ENCODE data around the gene BCAS1.

The BCAS1 gene, protein sequence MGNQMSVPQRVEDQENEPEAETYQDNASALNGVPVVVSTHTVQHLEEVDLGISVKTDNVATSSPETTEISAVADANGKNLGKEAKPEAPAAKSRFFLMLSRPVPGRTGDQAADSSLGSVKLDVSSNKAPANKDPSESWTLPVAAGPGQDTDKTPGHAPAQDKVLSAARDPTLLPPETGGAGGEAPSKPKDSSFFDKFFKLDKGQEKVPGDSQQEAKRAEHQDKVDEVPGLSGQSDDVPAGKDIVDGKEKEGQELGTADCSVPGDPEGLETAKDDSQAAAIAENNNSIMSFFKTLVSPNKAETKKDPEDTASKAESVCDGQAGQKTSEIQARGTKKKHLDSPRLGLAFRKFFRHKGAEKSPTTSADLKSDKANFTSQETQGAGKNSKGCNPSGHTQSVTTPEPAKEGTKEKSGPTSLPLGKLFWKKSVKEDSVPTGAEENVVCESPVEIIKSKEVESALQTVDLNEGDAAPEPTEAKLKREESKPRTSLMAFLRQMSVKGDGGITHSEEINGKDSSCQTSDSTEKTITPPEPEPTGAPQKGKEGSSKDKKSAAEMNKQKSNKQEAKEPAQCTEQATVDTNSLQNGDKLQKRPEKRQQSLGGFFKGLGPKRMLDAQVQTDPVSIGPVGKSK

DNA sequence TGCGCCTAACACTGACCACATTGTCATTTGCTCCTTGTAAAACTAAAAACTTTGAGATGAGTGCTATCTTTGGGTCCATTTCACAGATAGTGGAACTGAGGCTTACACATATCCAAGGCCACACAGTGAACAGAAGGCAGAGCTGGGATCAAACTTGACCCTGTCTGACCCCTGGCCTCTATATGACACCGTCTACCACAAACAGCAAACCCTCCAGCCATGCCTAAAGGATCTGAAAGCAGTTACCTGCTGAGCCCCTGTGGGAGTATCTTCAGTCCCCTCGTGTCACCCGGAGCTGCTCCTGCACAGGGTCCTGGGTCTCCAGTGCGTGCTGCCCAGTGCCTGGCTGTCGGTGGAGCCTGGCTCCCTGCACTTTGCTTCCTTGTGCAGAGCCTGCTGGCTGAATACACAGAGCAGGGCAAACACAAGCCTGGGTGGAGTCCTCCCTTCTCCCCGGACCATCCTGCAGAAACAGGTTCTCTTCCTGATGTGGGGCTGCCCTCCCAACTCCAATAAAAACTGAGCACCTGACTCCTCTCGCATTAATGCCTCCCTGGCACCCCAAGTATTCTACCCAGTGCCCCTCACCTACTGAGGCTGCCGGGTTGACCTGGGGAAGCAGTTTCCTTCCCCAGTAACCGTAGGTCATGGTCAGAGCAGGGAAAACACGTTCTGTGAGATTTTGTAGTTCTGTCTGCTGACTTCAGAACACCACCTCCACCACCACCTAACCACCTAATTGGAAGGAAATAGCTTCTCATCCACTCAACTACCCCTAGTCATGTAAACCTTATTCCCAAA is at the start of gene BCAS1:
BCAS1 (minus strand) TSS at position 408 of the 801 bp plus-strand sequence. CDS start 11,876 bp downstream, outside the sequence.
- Histone ChIP-seq H4K20me1 (ENCODE audit: insufficient read depth, low read length) (no peaks in the 10 kb centered on the region), H2AFZ (ENCODE audit: low read depth, low read length) (no peak within 1 kb of the TSS), H3K9me3 (ENCODE audit: insufficient read depth, low read length, severe bottlenecking) (no peaks in the 10 kb centered on the region), H3K36me3 (ENCODE audit: insufficient read depth, low read length) (no peaks in the 10 kb centered on the region), H3K4me2 (ENCODE audit: insufficient read depth, low read length) (no peak within 1 kb of the TSS), H3K9ac (ENCODE audit: low read depth, low read length) (no peak within 1 kb of the TSS), H3K27ac (ENCODE audit: low read length) (no peak within 1 kb of the TSS), H3K27me3 (ENCODE audit: insufficient read depth, low read length, poor library complexity) (peaks cover 6% of the 10 kb centered on the region), H3K4me3 (ENCODE audit: low read depth in 1 of 2, low read length in 2 of 2) (no peak within 1 kb of the TSS), H3K4me1 (ENCODE audit: insufficient read depth, low read length) (no peaks in the 10 kb centered on the region), H3K79me2 (ENCODE audit: insufficient read depth, low read length) (no peaks in the 10 kb centered on the region)
- ATAC-seq (ENCODE audit: insufficient read depth, low read depth) (no peak), DNase-seq (no peak)
- no peak for TF ChIP-seq EZH2 (IDR thresholded peaks at IDR 0.05; ENCODE audit: borderline replicate concordance, low read depth, low read length, severe bottlenecking)
- TF ChIP-seq, protein P1, sequence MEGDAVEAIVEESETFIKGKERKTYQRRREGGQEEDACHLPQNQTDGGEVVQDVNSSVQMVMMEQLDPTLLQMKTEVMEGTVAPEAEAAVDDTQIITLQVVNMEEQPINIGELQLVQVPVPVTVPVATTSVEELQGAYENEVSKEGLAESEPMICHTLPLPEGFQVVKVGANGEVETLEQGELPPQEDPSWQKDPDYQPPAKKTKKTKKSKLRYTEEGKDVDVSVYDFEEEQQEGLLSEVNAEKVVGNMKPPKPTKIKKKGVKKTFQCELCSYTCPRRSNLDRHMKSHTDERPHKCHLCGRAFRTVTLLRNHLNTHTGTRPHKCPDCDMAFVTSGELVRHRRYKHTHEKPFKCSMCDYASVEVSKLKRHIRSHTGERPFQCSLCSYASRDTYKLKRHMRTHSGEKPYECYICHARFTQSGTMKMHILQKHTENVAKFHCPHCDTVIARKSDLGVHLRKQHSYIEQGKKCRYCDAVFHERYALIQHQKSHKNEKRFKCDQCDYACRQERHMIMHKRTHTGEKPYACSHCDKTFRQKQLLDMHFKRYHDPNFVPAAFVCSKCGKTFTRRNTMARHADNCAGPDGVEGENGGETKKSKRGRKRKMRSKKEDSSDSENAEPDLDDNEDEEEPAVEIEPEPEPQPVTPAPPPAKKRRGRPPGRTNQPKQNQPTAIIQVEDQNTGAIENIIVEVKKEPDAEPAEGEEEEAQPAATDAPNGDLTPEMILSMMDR (IDR thresholded peaks at IDR 0.05; ENCODE audit: borderline replicate concordance, extremely low read depth, low read length, poor library complexity, severe bottlenecking) = no peak

DNA sequence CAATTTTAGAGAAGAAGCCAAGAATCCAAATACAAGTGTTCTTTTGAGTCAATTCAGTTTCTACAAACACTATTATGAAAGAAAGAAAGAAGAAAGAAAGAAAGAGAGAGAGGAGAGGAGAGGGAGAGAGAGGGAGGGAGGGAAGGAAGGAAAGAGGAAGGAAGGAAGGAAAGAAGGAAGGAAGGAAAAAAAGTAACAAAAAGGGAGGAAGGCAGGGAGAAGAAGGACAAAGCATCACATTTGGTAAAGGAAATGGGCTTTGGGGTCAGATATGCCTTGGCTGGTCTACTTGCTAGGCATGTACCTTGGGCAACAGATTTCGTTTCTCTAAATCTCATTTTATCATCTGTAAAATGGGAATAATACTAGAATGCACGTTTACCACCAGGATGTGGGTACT is 49.4 kb upstream of the BCAS1 start:
- H3K79me2 ChIP-seq (ENCODE audit: insufficient read depth, low read length) = no peaks in the 10 kb centered on the region
- no peaks in the 10 kb centered on the region for H3K9me3 ChIP-seq (ENCODE audit: insufficient read depth, low read length, severe bottlenecking)
- peaks cover 41% of the 10 kb centered on the region for H3K27me3 ChIP-seq (ENCODE audit: insufficient read depth, low read length, poor library complexity)
- no peak overlapping the region for H3K27ac ChIP-seq (ENCODE audit: low read length)
- DNase-seq = no peak
- no peaks in the 10 kb centered on the region for H3K4me1 ChIP-seq (ENCODE audit: insufficient read depth, low read length)
- H2AFZ ChIP-seq (ENCODE audit: low read depth, low read length) = no peak overlapping the region
- ATAC-seq (ENCODE audit: insufficient read depth, low read depth) = no peak
- TF ChIP-seq EZH2 (IDR thresholded peaks at IDR 0.05; ENCODE audit: borderline replicate concordance, low read depth, low read length, severe bottlenecking) = no peak
- TF ChIP-seq, protein P1 (IDR thresholded peaks at IDR 0.05; ENCODE audit: borderline replicate concordance, extremely low read depth, low read length, poor library complexity, severe bottlenecking) = no peak
- H3K36me3 ChIP-seq (ENCODE audit: insufficient read depth, low read length) = no peaks in the 10 kb centered on the region
- H3K4me3 ChIP-seq (ENCODE audit: low read depth in 1 of 2, low read length in 2 of 2) = no peak overlapping the region
- no peaks in the 10 kb centered on the region for H4K20me1 ChIP-seq (ENCODE audit: insufficient read depth, low read length)
- H3K4me2 ChIP-seq (ENCODE audit: insufficient read depth, low read length) = no peak overlapping the region
- no peak overlapping the region for H3K9ac ChIP-seq (ENCODE audit: low read depth, low read length)

DNA sequence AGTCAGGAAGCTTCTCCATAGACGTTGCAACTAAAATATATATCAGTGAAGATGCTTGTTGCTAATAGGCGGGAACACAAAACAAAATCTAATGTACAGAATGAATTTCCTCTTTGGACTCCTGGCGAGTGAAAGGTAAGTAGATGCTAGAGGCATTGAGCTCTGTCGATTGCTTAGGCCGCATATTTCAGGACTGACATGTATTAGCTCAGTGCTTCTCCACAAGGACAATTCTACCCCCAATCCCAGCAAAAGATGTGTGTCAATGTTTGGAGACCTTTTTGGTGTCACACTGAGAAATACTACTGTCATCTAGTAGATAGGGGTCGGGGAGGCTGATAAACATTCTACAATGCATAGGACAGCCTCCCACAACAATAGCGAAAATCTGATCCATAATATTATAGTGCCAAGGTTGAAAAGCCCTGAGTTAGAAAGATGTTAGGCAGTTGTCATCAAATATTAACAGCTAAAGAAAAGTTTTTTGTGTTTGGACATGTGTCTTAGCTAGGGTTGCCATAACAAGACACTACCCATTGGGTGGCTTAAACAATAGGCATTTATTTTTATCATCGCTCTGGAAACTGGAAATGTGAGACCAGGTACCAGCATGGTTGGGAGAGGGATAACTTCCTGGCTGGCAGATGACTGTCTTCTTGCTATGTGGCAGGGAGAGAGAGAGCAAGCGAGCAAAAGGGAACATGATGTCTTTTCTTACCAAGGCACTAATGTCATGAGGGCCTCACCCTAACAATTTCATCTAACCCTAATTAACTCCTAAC is 48.0 kb upstream of the BCAS1 start:
- H3K9me3 ChIP-seq (ENCODE audit: insufficient read depth, low read length, severe bottlenecking) = no peaks in the 10 kb centered on the region
- no peaks in the 10 kb centered on the region for H3K79me2 ChIP-seq (ENCODE audit: insufficient read depth, low read length)
- H2AFZ ChIP-seq (ENCODE audit: low read depth, low read length) = no peak overlapping the region
- H3K4me1 ChIP-seq (ENCODE audit: insufficient read depth, low read length) = no peaks in the 10 kb centered on the region
- DNase-seq (no peak), ATAC-seq (ENCODE audit: insufficient read depth, low read depth) (no peak)
- no peak overlapping the region for H3K4me3 ChIP-seq (ENCODE audit: low read depth in 1 of 2, low read length in 2 of 2)
- H3K27ac ChIP-seq (ENCODE audit: low read length) = no peak overlapping the region
- no peak overlapping the region for H3K4me2 ChIP-seq (ENCODE audit: insufficient read depth, low read length)
- H3K27me3 ChIP-seq (ENCODE audit: insufficient read depth, low read length, poor library complexity) = peaks cover 37% of the 10 kb centered on the region
- H3K9ac ChIP-seq (ENCODE audit: low read depth, low read length) = no peak overlapping the region
- no peaks in the 10 kb centered on the region for H3K36me3 ChIP-seq (ENCODE audit: insufficient read depth, low read length)
- no peaks in the 10 kb centered on the region for H4K20me1 ChIP-seq (ENCODE audit: insufficient read depth, low read length)
- TF ChIP-seq, protein P1 (IDR thresholded peaks at IDR 0.05; ENCODE audit: borderline replicate concordance, extremely low read depth, low read length, poor library complexity, severe bottlenecking) = no peak
- TF ChIP-seq EZH2 (IDR thresholded peaks at IDR 0.05; ENCODE audit: borderline replicate concordance, low read depth, low read length, severe bottlenecking) = no peak

Measured in DND-41 (cell line).